Left cardiac atrium (tissue), 4 donors: ENCODE data around the gene CA10. TPM values are rescaled to one million over a fixed set of nuclear protein-coding genes. Genes with fewer than 3 reads are reported as not detected.

Experiments used
- ATAC-seq, 2 donors: fragments of 200-7000 bp; cut with Tn5 transposase; one replicate each; pipeline ENCODE4 v1.9.1; 2020; ENCODE audit warnings: mild to moderate bottlenecking in 2 of 2, moderate library complexity in 2 of 2
- DNase-seq: peaks from one replicate; pipeline ENCODE4 v3.0.0-alpha.2; 2020
- intact Hi-C, 2 donors: fragments of 100-400 bp; cut with DNase I; formaldehyde crosslinking; loops; one replicate each; pipeline versions ENCODE4 v1.14.1 to v1.15.1; 2022 to 2023
- long read RNA-seq: library from polyadenylated mRNA; unstranded; transcript quantifications from one replicate; pipeline ENCODE4 v2.0.0, GENCODE V29; 2021
- total RNA-seq, 2 donors: library from RNA; stranded (reverse); fragmentation: NEBNext Ultra II Directional; extraction: Animal tissue kit (Norgen Biotek cat#: 25700); gene quantifications; one replicate each; pipeline ENCODE4 v1.2.1, GENCODE V29; 2021
- donor health status: DM: no; HTN: yes; CAD: no.
- donor health status: DM: no; HTN: yes; CAD: no; lungs with severe emphysema.
- donor health status: DM: yes; HTN: yes; CAD: no.
- donor health status: Dilated cardiomyopathy.

Gene CA10
- total RNA-seq: not detected
- long read RNA-seq: 0 reads

DNA sequence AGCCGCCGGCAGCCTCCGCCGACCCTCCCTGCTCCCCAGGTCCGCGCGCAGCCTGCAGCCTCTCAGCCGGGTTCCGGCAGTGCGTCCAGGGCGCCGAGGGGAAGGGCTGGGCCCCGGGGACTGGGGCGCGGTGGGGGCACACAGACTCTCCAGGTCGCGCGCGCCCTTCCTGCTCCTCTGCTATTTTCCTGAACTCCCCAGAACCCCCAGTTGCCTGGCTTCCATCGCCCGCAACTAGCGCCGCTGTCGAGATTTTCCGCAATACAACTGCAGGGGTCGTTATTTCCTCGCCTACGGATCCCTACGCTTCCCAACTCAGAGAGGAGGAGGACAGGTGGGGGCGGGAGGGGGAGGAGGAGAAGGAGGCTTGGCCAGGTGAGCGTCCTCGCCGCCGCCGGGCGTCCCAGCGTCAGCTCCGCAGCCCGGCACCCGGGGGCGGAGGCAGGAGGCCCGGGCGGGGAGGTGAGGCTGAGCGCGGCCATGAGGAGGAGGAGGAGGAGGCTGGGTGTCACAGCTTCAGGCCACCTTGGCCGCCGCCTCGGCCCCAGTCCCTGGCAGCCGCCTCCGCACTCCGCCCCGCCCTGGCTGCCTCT, at the start of gene CA10:
CA10 (minus strand) TSS at position 265 of the 593 bp plus-strand sequence.
- intact Hi-C loops: no loop called here
- DNase-seq: no peak
- no peak for ATAC-seq

DNA sequence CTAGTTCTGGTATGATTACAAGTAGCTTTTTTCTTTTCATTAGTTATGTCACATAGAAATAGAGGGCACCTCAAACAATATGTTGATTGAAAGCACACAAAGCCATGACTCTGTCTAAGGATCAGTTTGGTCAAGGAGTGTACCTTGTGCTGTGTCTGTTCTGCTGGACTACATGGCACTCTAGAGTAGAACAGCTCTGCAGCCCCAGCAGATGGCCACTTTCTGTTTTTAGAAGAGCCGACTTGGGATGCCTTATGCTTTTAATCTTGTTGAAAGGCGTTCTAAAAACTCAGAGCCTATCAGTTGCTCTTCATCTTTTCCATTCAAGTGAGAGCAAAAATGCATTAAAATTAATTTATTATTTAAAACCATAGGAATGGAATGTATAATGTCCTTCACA, 49.3 kb upstream of the CA10 start:
- intact Hi-C loops: no loop called here
- no peak for DNase-seq

GRCh38 chr17:52202520-52203080, 44.1 kb upstream of the CA10 start:
- ATAC-seq (no peak), DNase-seq (no peak)
- intact Hi-C loops: no loop called here

More for the DNA sequence above, 49.3 kb upstream of the CA10 start:
- ATAC-seq: no peak

GRCh38 chr17:52201767-52202519, 43.4 kb upstream of the CA10 start:
- intact Hi-C loops: no loop called here
- DNase-seq: no peak
- no peak for ATAC-seq

DNA sequence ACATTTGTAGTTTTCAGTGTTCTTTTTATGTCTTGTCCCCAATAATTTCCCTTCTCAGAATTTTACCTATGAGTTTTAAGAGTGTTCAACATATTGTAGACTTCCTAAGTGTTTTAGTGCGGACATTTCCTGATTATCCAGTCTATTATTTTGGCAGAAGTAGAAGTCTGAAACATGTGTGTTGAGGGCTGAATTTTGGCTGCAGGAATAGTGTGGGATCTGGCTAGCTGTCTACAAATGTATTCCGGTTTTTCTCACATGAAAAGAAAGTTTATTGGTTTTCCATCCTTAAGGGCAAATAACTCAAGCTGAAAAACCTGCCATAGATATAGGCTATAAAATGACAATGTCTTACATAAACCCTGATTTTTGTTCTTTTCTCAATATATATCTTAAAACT, 33.0 kb upstream of the CA10 start:
- DNase-seq (no peak), ATAC-seq (no peak)
- intact Hi-C loops: no loop called here

DNA sequence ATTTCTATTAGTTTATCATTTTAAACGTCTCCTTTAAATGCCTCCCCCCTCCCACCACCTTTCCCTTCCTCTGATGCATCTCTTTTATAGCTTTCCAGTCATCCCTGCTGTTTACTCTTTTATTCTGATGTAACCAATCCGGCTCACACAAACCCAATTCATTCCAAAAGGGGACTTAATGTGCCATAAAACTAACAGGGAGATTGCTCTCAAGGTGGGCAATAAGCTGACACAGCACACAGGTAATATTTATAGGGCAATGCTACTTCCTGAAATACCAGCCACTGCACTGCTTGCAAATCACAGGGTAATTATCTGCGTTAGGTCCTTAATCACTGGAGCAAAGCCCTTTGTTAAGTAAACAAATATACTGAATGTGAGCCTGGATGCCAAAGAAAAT, 23.3 kb upstream of the CA10 start:
- ATAC-seq: no peak
- intact Hi-C loops: no loop called here
- no peak for DNase-seq

DNA sequence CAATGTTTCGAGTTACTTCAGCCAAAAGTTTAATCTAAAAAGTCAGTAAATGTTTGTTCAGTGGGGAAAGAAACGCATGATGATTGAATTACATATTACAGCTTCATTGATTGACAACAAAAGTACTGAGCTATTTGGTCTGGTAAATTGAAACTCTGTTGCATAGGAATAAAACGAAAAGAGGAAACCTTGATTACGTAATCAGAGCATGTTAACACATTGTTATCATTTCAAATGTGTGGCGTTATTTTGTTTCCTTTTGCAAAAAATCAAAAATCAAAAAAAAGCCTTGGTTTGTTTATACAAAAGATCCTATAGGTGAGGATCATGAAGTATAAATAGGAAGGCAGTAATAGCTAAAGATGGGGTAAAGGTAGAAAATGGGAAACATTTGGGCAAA, 19.5 kb upstream of the CA10 start:
- no peak for ATAC-seq
- no peak for DNase-seq
- intact Hi-C loops: no loop called here

- ATAC-seq: no peak
- no peak for DNase-seq
- intact Hi-C loops: no loop called here
Observed at GRCh38 chr17:52170963-52171572, 12.6 kb upstream of the CA10 start.

- no peak for ATAC-seq
- DNase-seq: no peak
- intact Hi-C loops: no loop called here
Observed at GRCh38 chr17:52160136-52160567, 1.6 kb upstream of the CA10 start.

DNA sequence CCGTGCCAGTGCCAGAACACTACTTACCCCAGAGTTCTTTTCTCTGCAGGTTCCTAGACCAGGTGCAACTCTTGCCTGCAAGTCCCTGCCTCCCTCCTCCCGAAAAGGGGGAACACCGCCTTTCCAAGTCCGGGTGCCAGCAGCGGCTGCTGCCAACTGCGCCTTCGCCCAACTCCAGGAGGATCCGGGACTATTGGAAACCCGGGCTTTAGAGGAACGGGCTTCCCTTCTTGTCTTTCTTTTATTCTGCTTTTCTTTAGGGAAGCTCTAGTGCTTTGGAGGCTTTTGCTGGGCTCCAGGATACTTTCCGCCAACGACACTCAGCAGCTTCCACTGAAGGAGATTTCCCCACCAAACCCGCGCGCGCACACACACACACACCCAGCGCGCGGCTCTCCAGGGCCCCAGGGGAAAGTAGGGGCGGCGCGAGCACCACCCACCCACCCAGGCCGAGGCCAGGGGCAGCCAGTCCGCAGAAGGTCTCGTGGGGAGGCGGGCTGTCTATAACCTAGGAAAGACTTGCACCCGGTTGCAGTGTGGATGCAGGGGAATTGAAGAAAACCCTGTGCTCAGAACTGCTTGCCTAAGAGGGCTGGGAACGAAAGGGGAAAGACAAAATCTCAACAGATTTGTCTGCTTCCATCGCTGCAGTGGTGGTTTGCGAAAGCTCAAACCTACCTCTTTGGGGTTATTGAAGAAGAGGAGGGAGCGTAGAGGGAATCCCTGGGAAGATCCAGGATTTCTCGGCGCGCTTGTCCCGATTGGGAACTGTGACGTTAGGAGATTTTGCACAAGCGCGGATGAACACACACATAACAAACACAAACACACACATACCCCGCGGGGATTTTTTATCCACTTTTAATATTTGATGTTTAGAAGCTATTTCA, 977 bp upstream of the CA10 start:
- intact Hi-C loops: no loop called here
- no peak for ATAC-seq
- DNase-seq: no peak

GRCh38 chr17:52157603-52158449, 688 bp downstream of the CA10 start:
- ATAC-seq: no peak
- DNase-seq: no peak
- intact Hi-C loops: no loop called here

DNA sequence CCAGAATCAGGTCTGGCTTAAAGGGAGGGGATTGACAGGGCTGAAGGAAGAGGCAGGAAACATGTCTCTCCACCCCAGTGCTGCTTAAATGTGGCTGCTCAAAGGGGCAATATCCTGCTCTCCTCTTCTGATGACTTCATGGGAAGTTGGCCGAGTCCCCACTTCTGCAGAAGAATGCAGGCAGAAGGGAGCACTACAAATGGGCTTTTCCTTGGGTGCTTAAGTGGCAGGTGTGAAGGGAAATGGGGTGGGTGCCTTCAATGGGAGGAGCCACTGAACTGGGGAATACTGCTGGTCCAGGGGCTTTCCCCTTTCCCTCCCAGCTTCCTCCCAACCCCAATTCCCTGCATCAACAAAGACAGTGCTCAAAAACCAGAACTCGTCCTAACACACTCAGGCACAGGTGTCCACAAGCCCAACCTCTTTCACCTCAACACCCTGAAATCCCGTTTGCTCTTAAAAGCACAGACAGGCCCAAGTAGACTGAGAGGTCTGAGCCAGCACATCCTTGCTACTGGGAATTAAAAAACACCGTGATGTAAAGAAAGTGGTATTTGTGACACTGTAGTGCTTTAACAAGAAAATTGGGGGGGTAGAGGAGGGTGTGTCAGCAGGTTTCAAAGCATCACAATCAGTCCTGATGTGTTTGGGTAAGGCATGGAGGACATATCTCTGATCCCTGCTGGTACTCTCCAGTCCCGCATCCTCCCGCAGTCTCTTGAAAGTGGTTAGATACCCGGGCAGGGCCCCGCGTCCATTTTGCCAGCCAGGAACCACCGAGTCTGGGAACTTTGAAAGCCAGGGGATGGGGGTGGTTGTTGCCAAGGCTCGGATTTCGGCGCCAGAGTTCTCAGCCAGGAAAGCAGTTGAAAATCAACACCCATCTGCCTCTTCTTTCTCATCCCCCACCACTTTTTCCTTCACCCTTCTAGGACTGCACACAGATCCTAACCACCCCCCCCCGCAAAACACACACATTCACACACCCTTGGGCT, 1.6 kb downstream of the CA10 start:
- DNase-seq: no peak
- intact Hi-C loops: no loop called here
- no peak for ATAC-seq

GRCh38 chr17:52155301-52155700, 3.2 kb downstream of the CA10 start:
- DNase-seq (no peak), ATAC-seq (no peak)
- intact Hi-C loops: no loop called here

DNA sequence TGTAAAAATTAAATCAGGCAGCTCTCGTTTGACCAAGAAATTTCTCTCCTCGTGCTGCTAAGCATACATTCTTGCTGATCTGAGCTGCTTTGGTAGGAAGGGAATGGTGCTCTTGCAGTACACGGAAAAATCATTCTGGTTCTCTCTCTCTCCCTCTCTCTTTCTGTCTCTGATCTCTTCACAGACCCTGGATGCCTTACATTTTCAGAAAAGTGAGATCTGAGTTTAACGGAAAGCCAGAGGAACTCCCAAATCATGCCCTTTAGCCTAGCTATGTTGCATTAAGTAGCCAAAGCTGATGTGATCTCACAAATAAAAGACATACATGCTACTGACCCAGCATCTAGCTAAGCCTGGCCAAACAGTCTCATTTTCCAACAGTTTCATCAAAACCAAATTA, 4.0 kb downstream of the CA10 start:
- DNase-seq (no peak), ATAC-seq (no peak)
- intact Hi-C loops: no loop called here

DNA sequence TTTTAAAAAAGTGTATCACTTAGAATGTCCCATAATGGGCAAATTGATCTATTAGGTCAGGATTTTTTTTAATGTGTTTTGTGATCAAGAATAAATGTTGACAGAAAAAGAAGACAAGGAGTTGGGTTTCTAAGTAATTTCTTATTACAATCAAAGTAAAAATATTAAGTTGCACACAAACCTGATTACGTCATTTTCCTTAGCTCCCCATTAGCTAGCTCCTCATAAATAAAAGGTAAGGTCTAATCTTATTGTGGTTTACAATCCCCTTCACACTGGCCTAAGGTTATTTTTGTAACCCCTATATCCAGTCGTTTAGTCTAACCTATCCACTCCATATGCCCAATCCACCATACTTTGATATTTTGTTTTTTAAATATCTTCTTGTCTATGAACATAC, 7.6 kb downstream of the CA10 start:
- ATAC-seq (no peak), DNase-seq (no peak)
- intact Hi-C loops: no loop called here

- ATAC-seq (no peak), DNase-seq (no peak)
- intact Hi-C loops: no loop called here
Observed at GRCh38 chr17:52149626-52150025, 8.9 kb downstream of the CA10 start.

GRCh38 chr17:52148969-52149351, 9.6 kb downstream of the CA10 start:
- ATAC-seq (no peak), DNase-seq (no peak)
- intact Hi-C loops: no loop called here
